Measurements from ENCODE around the gene AGAP3.

GRCh38 chr7:151141311-151141854 lies 55.1 kb downstream of the AGAP3 start:
- TF ChIP-seq CTCF (IDR thresholded peaks at IDR 0.05; ENCODE audit: borderline replicate concordance, extremely low read depth, low read length, poor library complexity, severe bottlenecking) = no peak
- no peak for TF ChIP-seq EZH2 (IDR thresholded peaks at IDR 0.05; ENCODE audit: borderline replicate concordance, low read depth, low read length, severe bottlenecking)

All from DND-41 (cell line).